ENCODE measurements around the gene TLCD2. TPM values are rescaled to one million over a fixed set of nuclear protein-coding genes. Genes with fewer than 3 reads are reported as not detected.

TLCD2 gene
- total and polyA plus RNA-seq, 2 experiments from 2014 or later = 0.70 to 1.4 TPM

DNA sequence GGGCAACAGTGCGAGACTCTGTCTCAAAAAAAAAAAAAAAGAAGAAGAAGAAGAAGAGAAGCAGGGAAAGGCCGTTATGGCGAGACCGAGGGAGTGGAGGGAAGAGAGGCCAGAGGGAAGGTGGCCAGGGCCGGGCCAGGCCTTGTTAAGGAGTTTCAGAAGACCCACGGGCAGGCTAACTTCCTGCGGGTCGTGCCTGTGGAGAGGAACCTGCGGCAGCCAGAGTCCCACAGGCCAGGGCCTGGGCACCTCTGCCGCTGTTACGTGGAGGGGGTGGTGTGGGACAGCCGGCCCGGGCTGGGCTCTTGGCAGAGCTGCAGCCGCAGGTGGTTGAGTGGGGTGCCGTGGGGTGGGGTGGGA, 19.8 kb upstream of the TLCD2 start:
- no peaks in the 10 kb centered on the region for H3K36me3 ChIP-seq (ENCODE audit: insufficient read depth)
- no peak overlapping the region for H3K4me2 ChIP-seq
- Mint-ChIP-seq H3K36me3 (ENCODE audit: low read depth) (peaks cover 8% of the 10 kb centered on the region), H3K27ac (no peak overlapping the region), H3K4me3 (no peak overlapping the region; the same call in 2 of the 3 replicates), H3K9me3 (no peaks in the 10 kb centered on the region), H3K4me1 (no peaks in the 10 kb centered on the region; the same call in 2 of the 3 replicates), H3K27me3 (ENCODE audit: insufficient read depth, low read depth, poor library complexity) (peaks cover 19% of the 10 kb centered on the region)
- no peak overlapping the region for H2AFZ ChIP-seq
- no peaks in the 10 kb centered on the region for H3K9me2 ChIP-seq (ENCODE audit: insufficient read depth)
- TF ChIP-seq EZH2phosphoT487 (IDR thresholded peaks at IDR 0.05; ENCODE audit: unreplicated experiment) (no peak), ZNF114 (CRISPR knock-in tag; IDR thresholded peaks at IDR 0.05) (no peak), POLR2AphosphoS5 (IDR thresholded peaks at IDR 0.05; ENCODE audit: low read depth) (no peak), STAT1 (IDR thresholded peaks at IDR 0.05; ENCODE audit: unreplicated experiment) (no peak), EZH2 (IDR thresholded peaks at IDR 0.05; ENCODE audit: low read depth, unreplicated experiment) (no peak), NANOG (IDR thresholded peaks at IDR 0.05; ENCODE audit: borderline replicate concordance) (no peak), JUNB (IDR thresholded peaks at IDR 0.05; ENCODE audit: unreplicated experiment) (no peak), ZNF331 (CRISPR knock-in tag; IDR thresholded peaks at IDR 0.05; ENCODE audit: low read depth) (no peak), CREB1 (CRISPR knock-in tag; IDR thresholded peaks at IDR 0.05; ENCODE audit: low read depth) (no peak)
- TF ChIP-seq, protein P1, sequence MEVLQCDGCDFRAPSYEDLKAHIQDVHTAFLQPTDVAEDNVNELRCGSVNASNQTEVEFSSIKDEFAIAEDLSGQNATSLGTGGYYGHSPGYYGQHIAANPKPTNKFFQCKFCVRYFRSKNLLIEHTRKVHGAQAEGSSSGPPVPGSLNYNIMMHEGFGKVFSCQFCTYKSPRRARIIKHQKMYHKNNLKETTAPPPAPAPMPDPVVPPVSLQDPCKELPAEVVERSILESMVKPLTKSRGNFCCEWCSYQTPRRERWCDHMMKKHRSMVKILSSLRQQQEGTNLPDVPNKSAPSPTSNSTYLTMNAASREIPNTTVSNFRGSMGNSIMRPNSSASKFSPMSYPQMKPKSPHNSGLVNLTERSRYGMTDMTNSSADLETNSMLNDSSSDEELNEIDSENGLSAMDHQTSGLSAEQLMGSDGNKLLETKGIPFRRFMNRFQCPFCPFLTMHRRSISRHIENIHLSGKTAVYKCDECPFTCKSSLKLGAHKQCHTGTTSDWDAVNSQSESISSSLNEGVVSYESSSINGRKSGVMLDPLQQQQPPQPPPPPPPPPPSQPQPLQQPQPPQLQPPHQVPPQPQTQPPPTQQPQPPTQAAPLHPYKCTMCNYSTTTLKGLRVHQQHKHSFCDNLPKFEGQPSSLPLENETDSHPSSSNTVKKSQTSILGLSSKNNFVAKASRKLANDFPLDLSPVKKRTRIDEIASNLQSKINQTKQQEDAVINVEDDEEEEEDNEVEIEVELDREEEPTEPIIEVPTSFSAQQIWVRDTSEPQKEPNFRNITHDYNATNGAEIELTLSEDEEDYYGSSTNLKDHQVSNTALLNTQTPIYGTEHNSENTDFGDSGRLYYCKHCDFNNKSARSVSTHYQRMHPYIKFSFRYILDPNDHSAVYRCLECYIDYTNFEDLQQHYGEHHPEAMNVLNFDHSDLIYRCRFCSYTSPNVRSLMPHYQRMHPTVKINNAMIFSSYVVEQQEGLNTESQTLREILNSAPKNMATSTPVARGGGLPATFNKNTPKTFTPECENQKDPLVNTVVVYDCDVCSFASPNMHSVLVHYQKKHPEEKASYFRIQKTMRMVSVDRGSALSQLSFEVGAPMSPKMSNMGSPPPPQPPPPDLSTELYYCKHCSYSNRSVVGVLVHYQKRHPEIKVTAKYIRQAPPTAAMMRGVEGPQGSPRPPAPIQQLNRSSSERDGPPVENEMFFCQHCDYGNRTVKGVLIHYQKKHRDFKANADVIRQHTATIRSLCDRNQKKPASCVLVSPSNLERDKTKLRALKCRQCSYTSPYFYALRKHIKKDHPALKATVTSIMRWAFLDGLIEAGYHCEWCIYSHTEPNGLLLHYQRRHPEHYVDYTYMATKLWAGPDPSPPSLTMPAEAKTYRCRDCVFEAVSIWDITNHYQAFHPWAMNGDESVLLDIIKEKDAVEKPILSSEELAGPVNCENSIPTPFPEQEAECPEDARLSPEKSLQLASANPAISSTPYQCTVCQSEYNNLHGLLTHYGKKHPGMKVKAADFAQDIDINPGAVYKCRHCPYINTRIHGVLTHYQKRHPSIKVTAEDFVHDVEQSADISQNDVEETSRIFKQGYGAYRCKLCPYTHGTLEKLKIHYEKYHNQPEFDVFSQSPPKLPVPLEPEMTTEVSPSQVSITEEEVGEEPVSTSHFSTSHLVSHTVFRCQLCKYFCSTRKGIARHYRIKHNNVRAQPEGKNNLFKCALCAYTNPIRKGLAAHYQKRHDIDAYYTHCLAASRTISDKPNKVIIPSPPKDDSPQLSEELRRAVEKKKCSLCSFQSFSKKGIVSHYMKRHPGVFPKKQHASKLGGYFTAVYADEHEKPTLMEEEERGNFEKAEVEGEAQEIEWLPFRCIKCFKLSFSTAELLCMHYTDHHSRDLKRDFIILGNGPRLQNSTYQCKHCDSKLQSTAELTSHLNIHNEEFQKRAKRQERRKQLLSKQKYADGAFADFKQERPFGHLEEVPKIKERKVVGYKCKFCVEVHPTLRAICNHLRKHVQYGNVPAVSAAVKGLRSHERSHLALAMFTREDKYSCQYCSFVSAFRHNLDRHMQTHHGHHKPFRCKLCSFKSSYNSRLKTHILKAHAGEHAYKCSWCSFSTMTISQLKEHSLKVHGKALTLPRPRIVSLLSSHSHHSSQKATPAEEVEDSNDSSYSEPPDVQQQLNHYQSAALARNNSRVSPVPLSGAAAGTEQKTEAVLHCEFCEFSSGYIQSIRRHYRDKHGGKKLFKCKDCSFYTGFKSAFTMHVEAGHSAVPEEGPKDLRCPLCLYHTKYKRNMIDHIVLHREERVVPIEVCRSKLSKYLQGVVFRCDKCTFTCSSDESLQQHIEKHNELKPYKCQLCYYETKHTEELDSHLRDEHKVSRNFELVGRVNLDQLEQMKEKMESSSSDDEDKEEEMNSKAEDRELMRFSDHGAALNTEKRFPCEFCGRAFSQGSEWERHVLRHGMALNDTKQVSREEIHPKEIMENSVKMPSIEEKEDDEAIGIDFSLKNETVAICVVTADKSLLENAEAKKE (CRISPR knock-in tag; IDR thresholded peaks at IDR 0.05) = no peak
- TF ChIP-seq, protein P2, sequence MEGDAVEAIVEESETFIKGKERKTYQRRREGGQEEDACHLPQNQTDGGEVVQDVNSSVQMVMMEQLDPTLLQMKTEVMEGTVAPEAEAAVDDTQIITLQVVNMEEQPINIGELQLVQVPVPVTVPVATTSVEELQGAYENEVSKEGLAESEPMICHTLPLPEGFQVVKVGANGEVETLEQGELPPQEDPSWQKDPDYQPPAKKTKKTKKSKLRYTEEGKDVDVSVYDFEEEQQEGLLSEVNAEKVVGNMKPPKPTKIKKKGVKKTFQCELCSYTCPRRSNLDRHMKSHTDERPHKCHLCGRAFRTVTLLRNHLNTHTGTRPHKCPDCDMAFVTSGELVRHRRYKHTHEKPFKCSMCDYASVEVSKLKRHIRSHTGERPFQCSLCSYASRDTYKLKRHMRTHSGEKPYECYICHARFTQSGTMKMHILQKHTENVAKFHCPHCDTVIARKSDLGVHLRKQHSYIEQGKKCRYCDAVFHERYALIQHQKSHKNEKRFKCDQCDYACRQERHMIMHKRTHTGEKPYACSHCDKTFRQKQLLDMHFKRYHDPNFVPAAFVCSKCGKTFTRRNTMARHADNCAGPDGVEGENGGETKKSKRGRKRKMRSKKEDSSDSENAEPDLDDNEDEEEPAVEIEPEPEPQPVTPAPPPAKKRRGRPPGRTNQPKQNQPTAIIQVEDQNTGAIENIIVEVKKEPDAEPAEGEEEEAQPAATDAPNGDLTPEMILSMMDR (conservative IDR thresholded peaks at IDR 0.05; ENCODE audit: low read depth in 2 of 2) = no peak
- TF ChIP-seq, protein P3, sequence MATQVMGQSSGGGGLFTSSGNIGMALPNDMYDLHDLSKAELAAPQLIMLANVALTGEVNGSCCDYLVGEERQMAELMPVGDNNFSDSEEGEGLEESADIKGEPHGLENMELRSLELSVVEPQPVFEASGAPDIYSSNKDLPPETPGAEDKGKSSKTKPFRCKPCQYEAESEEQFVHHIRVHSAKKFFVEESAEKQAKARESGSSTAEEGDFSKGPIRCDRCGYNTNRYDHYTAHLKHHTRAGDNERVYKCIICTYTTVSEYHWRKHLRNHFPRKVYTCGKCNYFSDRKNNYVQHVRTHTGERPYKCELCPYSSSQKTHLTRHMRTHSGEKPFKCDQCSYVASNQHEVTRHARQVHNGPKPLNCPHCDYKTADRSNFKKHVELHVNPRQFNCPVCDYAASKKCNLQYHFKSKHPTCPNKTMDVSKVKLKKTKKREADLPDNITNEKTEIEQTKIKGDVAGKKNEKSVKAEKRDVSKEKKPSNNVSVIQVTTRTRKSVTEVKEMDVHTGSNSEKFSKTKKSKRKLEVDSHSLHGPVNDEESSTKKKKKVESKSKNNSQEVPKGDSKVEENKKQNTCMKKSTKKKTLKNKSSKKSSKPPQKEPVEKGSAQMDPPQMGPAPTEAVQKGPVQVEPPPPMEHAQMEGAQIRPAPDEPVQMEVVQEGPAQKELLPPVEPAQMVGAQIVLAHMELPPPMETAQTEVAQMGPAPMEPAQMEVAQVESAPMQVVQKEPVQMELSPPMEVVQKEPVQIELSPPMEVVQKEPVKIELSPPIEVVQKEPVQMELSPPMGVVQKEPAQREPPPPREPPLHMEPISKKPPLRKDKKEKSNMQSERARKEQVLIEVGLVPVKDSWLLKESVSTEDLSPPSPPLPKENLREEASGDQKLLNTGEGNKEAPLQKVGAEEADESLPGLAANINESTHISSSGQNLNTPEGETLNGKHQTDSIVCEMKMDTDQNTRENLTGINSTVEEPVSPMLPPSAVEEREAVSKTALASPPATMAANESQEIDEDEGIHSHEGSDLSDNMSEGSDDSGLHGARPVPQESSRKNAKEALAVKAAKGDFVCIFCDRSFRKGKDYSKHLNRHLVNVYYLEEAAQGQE (IDR thresholded peaks at IDR 0.05; ENCODE audit: unreplicated experiment) = no peak
- H3K27ac ChIP-seq (ENCODE audit: low read depth) = no peak overlapping the region
- no peak for ATAC-seq
- H3F3A ChIP-seq (replicated peaks; ENCODE audit: low read depth) = no peaks in the 10 kb centered on the region
- H3K4me3 ChIP-seq = no peak overlapping the region
- H3K27me3 ChIP-seq (ENCODE audit: insufficient read depth) = no peaks in the 10 kb centered on the region
- no peaks in the 10 kb centered on the region for H4K20me1 ChIP-seq (replicated peaks; ENCODE audit: insufficient read depth)
- no peaks in the 10 kb centered on the region for H3K79me2 ChIP-seq (replicated peaks; ENCODE audit: insufficient read depth)
- DNase-seq (ENCODE audit: low spot score) = no peak
- no peaks in the 10 kb centered on the region for H3K4me1 ChIP-seq (ENCODE audit: insufficient read depth)

Data from GM23338 (cell line).